PFSK-1 (cell line): Measurements from ENCODE around the gene ZBTB24.

Experiments used
- FOXP2 ChIP-seq: optimal IDR thresholded peaks from 2 replicates; pipeline ENCODE3; 2011; ENCODE audit warnings: borderline replicate concordance, control low read depth, inconsistent platforms; ENCODE audit not compliant: insufficient read depth; ENCODE audit errors: extremely low read length, extremely low read depth
- POLR2AphosphoS5 ChIP-seq: IDR thresholded peaks from 2 replicates; pipeline ENCODE4 v1.6.1; 2012; ENCODE audit warnings: low read depth, mild to moderate bottlenecking, control low read depth, low read length, moderate library complexity
- SIN3A ChIP-seq: IDR thresholded peaks from 2 replicates; pipeline ENCODE4 v1.6.1; 2012; ENCODE audit warnings: mild to moderate bottlenecking, low read length, moderate library complexity, borderline replicate concordance; ENCODE audit not compliant: insufficient read depth
- TAF1 ChIP-seq: IDR thresholded peaks from 2 replicates; pipeline ENCODE4 v1.6.1; 2012; ENCODE audit warnings: low read length, control low read depth, borderline replicate concordance; ENCODE audit not compliant: insufficient read depth
- TF ChIP-seq, protein P1 (sequence below), 2 experiments: IDR thresholded peaks; 2 replicates each; pipeline versions ENCODE4 v1.6.1 to v1.8.0; 2011 to 2012; ENCODE audit warnings: low read depth in 2 of 2, low read length in 2 of 2, control low read depth in 1 of 2, inconsistent platforms in 1 of 2, mild to moderate bottlenecking in 1 of 2, moderate library complexity in 1 of 2; ENCODE audit not compliant: insufficient read depth in 1 of 2

The ZBTB24 gene

GRCh38 chr6:109453156-109453555 lies 29.9 kb downstream of the ZBTB24 start:
- no peak for TF ChIP-seq FOXP2
- TF ChIP-seq, protein P1, sequence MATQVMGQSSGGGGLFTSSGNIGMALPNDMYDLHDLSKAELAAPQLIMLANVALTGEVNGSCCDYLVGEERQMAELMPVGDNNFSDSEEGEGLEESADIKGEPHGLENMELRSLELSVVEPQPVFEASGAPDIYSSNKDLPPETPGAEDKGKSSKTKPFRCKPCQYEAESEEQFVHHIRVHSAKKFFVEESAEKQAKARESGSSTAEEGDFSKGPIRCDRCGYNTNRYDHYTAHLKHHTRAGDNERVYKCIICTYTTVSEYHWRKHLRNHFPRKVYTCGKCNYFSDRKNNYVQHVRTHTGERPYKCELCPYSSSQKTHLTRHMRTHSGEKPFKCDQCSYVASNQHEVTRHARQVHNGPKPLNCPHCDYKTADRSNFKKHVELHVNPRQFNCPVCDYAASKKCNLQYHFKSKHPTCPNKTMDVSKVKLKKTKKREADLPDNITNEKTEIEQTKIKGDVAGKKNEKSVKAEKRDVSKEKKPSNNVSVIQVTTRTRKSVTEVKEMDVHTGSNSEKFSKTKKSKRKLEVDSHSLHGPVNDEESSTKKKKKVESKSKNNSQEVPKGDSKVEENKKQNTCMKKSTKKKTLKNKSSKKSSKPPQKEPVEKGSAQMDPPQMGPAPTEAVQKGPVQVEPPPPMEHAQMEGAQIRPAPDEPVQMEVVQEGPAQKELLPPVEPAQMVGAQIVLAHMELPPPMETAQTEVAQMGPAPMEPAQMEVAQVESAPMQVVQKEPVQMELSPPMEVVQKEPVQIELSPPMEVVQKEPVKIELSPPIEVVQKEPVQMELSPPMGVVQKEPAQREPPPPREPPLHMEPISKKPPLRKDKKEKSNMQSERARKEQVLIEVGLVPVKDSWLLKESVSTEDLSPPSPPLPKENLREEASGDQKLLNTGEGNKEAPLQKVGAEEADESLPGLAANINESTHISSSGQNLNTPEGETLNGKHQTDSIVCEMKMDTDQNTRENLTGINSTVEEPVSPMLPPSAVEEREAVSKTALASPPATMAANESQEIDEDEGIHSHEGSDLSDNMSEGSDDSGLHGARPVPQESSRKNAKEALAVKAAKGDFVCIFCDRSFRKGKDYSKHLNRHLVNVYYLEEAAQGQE (IDR thresholded peaks at IDR 0.05; ENCODE audit: insufficient read depth in 1 of 2, low read depth in 2 of 2, low read length in 2 of 2) = no peak
- TF ChIP-seq SIN3A = no peak
- TF ChIP-seq POLR2AphosphoS5 = no peak
- TF ChIP-seq TAF1 = no peak

DNA sequence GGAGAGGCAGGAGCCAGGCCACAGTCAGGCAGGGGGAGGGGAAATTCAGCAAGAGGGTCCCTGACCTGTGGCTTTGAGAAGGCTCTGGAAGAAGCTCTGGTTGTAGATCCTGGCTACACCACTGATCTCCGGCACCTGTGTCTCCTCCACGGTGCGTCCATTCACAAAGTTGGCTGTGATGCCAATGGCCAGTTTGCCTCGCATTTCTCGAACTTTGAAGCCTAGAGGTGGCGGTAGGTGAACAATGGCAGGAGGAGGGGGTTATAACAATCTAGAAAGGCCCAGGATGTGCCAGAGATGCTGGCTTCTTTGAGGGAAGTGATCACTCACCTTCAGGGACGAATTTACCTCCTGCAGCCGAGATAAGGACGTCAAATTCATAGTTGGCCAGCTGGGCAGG lies 30.8 kb downstream of the ZBTB24 start:
- TF ChIP-seq, protein P1 (IDR thresholded peaks at IDR 0.05; ENCODE audit: insufficient read depth in 1 of 2, low read depth in 2 of 2, low read length in 2 of 2) = no peak
- TF ChIP-seq TAF1 (no peak), FOXP2 (no peak), SIN3A (no peak), POLR2AphosphoS5 (no peak)

GRCh38 chr6:109451376-109451775 lies 31.6 kb downstream of the ZBTB24 start:
- TF ChIP-seq TAF1 (no peak), POLR2AphosphoS5 (no peak), SIN3A (no peak), FOXP2 (no peak)
- TF ChIP-seq, protein P1 (IDR thresholded peaks at IDR 0.05; ENCODE audit: insufficient read depth in 1 of 2, low read depth in 2 of 2, low read length in 2 of 2) = no peak

DNA sequence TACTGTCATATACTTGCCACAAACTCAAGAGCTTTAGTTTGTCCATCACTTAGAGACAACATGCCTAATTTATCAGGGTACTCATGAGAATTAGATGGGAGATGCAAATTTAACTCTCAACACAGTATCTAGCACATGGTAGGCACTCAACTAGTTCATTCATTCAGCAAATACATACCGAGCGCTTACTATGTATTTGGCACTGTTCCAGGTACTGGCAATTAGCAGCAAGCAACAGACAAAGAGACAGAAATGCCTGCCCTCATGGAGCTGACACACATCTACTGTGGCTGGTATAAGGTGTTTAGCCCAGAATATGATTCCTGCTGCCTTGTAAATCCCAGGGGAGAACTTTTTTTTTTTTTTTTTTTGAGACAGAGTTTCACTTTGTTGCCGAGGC lies 32.2 kb downstream of the ZBTB24 start:
- no peak for TF ChIP-seq SIN3A
- no peak for TF ChIP-seq TAF1

DNA sequence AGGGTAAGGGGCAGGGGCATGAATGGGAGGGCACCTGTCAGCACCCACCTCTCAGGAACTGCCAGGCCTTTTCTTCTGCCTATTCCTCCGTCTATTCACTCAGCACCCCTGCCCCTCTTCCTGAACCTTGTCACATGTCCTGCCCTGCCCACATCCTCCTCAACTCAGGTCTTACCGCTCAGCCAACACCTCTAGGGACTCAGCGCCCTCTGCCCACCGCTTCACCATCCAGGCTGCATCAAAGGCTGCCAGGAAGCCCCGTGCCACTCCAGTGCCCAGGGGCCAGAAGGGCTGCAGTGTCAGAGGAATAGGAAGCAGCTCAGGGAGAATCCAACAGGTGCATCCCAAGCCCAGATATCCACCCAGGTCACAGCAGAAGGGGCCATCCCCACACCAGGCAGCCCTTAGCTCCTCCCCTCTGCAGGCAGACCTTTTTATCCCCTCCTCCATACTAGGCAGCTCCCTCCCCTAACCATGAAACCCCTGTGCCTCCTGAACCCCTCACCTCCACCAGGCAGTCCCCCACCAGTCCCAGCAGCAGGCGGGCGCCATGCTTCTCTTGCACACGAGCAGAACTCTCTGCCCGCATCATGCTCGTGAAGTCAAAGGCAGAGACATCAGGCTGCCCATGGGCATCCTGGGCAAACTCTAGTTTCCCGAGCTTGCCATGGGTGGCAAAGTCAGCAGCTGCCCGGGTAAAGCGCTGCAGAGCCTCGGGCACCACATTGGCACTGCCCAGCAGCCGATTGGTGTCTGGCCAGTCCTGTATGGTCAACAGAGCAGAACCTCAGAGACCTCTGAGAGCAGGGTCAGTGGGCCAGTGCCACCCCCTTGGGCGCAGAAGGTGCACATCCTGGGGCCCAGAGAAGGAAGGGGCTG lies 33.0 kb downstream of the ZBTB24 start:
- no peak for TF ChIP-seq TAF1
- no peak for TF ChIP-seq FOXP2
- no peak for TF ChIP-seq POLR2AphosphoS5
